AG08395 (cell line): ENCODE data around the gene NUDT9.
A peak's percentile ranks its signal among the peaks of the same experiment; 100 is the strongest.
"Not testable (repeated sequence)": the region's sequence is repeated elsewhere in the genome, so short reads cannot be mapped to it uniquely, and the experiment has no call there.

ENCODE experiments used
- DNase-seq: peaks from one replicate; pipeline ENCODE4 v3.0.0; 2012; ENCODE audit warnings: mixed read lengths, low spot score

NUDT9 gene

GRCh38 chr4:87422104-87423052 is at the start of gene NUDT9:
Gene NUDT9 (plus strand): TSS chr4:87422573. CDS start chr4:87422906, 333 bp downstream.
- DNase-seq, result peak; percentile 93

DNA sequence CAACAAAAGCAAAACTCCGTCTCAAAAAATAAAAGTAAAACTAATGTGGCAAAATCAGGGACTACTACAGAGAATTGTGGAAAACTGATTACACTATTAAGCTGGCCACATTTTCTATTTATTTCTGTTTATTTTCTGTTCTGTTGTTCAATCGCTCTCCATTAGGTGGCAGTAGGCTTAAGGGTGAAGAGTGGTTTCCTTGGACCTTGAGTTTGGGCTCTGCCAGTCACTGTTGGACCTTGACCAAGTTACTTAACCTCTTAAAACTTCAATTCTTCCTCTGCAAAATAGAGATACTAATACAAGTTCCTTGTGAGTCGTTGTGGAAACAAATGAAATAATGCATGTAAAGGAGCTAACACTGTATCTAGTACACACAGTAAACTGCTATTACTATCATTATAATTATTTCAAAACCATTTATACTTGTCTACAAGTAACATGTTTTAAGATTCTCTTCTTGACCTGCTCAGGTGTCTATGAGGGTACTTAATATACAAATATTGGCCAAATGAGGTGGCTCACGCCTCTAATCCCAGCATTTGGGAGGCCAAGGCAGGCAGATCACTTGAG is 46.6 kb upstream of the NUDT9 start:
- peak; percentile 67 for DNase-seq

DNA sequence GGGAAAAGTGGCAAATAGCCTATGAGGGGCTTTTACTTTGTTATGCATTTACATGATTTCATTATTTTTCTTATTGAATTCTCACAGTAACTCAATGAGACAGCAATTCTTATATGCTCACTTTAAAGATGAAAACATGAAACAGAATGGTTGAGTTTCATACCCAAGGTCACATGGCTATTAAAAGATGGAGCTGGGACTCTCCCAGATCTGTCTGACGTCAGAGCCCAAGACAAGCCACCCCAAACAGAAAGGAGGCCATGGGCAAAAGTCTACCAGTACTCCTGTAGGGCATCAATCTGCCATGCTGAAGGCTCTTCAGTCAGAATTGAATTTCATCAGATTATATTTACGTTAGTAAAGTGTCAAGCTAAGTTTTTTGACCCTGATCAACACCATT is 44.6 kb upstream of the NUDT9 start:
- no peak for DNase-seq

DNA sequence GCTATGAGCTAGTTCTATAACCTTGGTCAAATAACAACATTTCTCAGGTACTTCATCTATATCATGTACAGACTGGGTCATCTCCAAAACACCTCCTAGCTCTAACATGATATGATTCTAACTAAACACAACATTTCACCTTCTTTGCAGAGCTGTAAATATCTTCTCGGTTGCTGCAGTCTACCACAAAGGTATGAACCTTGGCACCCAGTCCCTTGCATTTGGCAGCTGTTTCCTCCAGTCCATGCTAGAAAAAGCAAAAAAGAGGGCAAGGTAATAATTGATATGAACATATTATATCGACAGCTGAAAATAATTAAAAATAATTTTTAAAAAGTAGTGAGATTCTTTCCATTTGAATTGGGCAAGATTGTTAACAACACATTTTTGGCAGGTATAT is 40.3 kb upstream of the NUDT9 start:
- DNase-seq, result no peak

DNA sequence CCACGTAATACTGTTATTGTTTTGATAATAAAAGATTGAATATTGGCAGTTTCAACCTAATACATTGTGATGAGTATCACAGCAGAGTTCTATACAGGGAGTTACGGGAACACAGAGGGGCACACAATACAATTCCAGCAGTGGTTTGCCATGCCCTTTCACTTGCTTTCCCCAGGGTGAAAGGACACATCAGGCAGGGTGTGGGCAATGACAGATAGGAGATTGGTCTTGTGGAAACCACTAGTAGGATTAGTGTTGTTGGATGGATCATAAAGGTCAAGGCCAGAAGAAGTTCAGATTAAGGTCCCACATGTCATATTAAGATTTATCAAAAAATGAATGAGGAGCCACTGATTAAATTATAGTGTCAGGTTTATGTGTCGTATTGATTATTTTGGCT is 39.4 kb upstream of the NUDT9 start:
- no peak for DNase-seq

DNA sequence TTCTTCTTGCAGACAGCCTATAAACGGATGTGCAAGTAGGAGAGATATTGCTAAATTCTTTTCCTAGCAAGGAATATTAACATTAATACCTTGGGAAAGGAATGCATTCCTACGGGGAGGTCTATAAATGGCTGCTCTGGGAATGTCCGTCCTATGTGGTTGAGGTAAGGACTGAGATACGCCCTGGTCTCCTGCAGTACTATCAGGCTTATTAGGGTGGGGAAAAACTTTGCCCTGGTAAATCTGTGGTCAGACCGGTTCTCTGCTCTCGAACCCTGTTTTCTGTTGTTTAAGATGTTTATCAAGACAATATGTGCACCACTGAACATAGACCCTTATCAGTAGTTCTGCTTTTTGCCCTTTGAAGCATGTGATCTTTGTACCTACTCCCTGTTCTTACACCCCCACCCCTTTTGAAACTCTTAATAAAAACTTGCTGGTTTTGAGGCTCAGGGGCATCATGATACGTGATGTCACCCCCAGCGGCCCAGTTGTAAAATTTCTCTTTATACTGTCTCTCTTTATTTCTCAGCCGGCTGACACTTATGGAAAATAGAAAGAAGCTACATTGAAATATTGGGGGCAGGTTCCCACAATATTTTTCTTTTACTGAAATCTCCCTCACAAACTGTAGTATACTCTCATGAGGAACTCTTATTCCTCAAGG is 37.8 kb upstream of the NUDT9 start:
- not testable (repeated sequence) for DNase-seq

DNA sequence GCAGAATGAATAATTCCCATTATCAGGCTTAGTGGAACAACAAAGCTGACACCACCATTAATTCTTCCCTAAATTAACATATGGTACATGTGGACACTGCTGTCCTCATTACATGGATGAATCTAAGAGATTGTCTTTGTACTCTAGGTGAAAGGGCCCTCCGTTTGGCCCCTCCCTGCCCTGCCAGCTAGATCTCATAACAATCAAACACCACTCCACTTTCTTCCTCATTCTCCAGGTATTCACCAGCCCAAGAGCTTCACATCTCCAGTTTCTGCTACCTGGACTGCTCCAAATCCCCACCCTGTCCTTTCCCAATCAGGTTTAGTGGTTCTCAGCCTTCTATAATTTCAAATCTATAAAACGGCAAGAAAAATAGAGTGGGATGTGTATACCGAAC is 35.1 kb upstream of the NUDT9 start:
- DNase-seq, result no peak

DNA sequence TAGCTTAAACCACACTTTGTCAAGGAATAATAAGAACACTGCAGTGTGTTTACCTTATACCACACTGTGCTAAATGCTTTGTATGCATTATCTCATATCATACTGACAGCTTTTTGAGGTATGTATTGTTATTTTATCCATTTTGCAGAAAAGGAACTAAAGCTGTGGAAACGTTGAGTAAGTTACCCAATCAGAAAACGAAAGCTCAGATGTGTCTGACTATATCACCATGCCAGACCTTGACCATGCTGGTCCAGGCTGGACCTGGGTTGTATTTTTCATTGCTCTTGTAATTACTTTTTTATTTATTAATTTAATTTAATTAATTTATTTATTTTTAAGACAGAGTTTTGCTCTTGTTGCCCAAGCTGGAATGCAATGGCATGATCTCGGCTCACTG is 33.5 kb upstream of the NUDT9 start:
- DNase-seq, result no peak

DNA sequence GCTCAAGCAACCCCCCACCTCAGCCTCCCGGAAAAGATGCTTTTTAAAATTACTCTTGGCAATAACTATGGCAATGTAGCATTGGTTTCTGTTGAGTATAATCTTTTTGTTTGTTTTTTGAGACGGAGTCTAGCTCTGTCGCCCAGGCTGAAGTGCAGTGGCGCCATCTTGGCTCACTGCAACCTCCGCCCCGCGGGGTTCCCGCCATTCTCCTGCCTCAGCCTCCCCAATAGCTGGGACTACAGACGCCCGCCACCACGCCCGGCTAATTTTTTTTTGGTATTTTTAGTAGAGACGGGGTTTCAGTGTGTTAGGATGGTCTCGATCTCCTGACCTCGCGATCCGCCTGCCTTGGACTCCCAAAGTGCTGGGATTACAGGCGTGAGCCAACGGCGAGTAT is 32.3 kb upstream of the NUDT9 start:
- DNase-seq, result not testable (repeated sequence)

GRCh38 chr4:87390551-87390890 is 31.9 kb upstream of the NUDT9 start:
- peak; percentile 20 for DNase-seq

DNA sequence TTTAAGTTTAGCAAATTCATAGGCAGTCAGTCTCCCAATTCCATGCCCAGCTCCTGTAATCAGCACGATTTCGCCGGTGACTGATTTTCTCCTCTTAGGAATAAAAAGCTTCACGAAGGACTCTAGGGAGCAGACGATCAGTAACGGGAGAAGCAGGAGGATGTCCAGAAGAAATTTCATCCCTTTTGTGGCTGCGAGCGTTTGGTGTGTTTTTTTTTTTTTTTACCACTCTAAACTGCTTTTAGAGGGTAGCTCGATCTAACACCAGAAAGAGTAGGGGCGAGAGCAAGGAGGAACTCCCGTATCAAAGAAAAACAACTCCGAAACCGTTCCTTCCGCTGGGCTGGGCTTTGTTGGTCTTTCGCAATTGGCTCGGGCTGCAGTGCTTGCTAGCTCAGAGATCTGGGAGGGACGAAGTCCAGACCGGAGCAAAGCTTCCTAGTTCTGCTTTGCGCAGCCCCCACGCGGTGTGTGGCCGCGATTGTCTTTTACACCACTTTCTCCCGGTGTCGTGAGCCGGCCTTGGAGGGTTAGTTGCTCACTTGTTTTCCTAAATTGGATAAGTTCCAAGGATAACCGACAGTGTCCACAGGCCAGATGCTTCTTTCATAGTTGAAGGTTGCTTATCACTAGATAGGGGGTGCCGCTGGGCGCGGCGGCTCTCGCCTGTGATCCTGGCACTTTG is 31.3 kb upstream of the NUDT9 start, which contains the start of gene HSD17B11:
Gene HSD17B11, minus strand, starts transcription at position 298 of the 685 bp plus-strand sequence. Its CDS starts 118 bp downstream, at position 180.
- DNase-seq, result peak; percentile 95

GRCh38 chr4:87391576-87392054 is 30.8 kb upstream of the NUDT9 start:
- DNase-seq, result no peak

- no peak for DNase-seq
Measured at GRCh38 chr4:87392183-87392582, 30.2 kb upstream of the NUDT9 start.

DNA sequence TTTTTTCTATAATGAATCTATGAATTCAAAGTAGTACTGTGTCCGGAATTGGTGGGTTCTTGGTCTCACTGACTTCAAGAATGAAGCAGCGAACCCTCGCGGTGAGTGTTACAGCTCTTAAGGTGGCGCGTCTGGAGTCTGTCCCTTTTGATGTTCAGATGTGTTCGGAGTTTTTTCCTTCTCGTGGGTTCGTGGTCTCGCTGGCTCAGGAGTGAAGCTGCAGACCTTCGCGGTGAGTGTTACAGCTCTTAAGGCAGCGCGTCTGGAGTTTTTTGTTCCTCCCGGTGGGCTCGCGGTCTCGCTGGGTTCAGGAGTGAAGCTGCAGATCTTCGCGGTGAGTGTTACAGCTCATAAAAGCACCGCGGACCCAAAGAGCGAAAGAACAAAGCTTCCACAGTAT is 27.3 kb upstream of the NUDT9 start:
- DNase-seq, result not testable (repeated sequence)

- DNase-seq, result not testable (repeated sequence)
Measured at GRCh38 chr4:87395851-87396250, 26.5 kb upstream of the NUDT9 start.

- no peak for DNase-seq
Measured at GRCh38 chr4:87399148-87399547, 23.2 kb upstream of the NUDT9 start.

DNA sequence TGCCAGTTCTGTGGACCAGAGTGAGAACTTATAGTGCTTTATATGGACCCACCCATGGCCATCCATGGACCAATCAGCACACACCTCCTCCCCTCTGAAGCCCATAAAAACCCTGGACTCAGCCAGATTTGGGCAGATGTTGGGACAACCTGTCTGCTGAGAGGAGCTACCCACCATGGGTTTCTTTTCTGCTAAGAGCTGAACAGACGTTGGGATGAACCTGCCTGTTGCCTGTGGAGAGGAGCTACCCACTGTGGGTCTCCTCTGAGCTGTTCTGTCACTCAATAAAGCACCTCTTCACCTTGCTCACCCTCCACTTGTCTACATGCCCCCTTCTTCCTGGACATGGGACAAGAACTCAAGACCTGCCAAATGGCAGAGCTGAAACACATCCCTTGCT is 22.4 kb upstream of the NUDT9 start:
- no peak for DNase-seq

DNA sequence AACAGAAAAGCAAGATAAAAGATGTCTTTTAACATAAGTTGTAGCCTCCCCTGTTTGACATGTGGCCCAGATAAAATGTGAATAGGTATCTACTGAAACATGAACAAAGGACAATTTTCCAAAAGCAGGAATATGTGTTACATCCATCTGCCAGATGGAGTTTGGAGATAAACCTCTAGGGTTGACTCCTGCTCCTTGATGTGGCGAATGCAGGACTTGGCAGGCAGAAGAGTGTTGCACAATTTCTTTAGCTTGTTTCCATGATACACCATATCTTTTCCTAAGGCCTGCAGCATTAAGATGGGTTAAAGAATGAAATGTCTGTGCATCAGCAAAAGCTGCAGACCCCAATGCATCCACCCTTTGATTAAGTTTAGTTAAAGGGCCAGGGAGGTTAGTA is 18.6 kb upstream of the NUDT9 start:
- not testable (repeated sequence) for DNase-seq

DNA sequence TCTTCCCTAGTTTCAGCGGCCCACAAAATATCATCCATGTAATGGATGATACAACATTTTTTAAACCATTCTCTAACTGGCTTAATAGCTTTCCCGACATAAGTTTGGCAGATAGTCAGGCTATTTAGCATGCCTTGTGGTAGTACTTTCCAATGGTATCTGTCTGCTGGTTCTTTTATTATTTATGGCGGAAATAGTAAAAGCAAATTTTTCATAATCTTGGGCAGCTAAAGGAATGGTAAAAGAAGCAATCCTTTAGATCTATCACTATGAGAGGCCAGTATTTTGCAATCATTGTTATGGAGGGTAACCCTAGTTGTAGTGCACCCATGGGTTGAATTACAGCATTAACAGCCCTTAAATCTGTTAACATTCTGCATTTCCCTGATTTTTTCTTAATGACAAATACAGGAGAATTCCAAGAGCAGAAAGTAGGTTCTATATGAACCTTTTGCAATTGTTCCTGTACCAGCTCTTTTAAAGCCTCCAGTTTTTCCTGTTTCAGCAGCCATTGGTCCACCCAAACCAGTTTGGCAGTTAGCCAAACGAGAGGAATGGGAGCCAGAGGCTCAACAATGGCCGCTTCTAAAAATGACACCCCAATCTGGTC is 17.1 kb upstream of the NUDT9 start:
- no peak for DNase-seq

- DNase-seq, result no peak
Measured at GRCh38 chr4:87406462-87406861, 15.9 kb upstream of the NUDT9 start.

- DNase-seq, result not testable (repeated sequence)
Measured at GRCh38 chr4:87406902-87407301, 15.5 kb upstream of the NUDT9 start.
